Glutamatergic neuron (in vitro differentiated cells): Measurements from ENCODE around the gene JPH3. TPM values are rescaled to one million over a fixed set of nuclear protein-coding genes. Genes with fewer than 3 reads are reported as not detected.

ENCODE experiments used
- DNase-seq: peaks from one replicate; pipeline ENCODE4 v3.0.0; 2022
- H3K27ac Mint-ChIP-seq: one replicate; pipeline ENCODE4 v1.8.0; 2020; ENCODE audit warnings: mild to moderate bottlenecking, mixed read lengths, inconsistent platforms; ENCODE audit not compliant: unreplicated experiment
- H3K27me3 Mint-ChIP-seq: one replicate; pipeline ENCODE4 v1.8.0; 2020; ENCODE audit warnings: mild to moderate bottlenecking, moderate library complexity, mixed read lengths, inconsistent platforms; ENCODE audit not compliant: unreplicated experiment
- H3K36me3 Mint-ChIP-seq: one replicate; pipeline ENCODE4 v1.8.0; 2020; ENCODE audit warnings: mild to moderate bottlenecking, mixed read lengths, inconsistent platforms; ENCODE audit not compliant: unreplicated experiment
- H3K4me1 Mint-ChIP-seq: one replicate; pipeline ENCODE4 v1.8.0; 2020; ENCODE audit warnings: mild to moderate bottlenecking, low read depth, mixed read lengths, inconsistent platforms; ENCODE audit not compliant: unreplicated experiment
- H3K4me3 Mint-ChIP-seq: one replicate; pipeline ENCODE4 v1.8.0; 2020; ENCODE audit warnings: mild to moderate bottlenecking, mixed read lengths, inconsistent platforms; ENCODE audit not compliant: unreplicated experiment
- H3K9me3 Mint-ChIP-seq: one replicate; pipeline ENCODE4 v1.8.0; 2020; ENCODE audit warnings: mild to moderate bottlenecking, moderate library complexity, mixed read lengths, inconsistent platforms; ENCODE audit not compliant: unreplicated experiment
- total RNA-seq: library from RNA; stranded (reverse); fragmentation: NEBNext Ultra II Directional; extraction: Animal tissue kit (Norgen Biotek cat#: 25700); gene quantifications from one replicate; pipeline ENCODE4 v1.2.1, GENCODE V29; 2021; ENCODE audit not compliant: unreplicated experiment
- TF ChIP-seq, protein P1 (sequence below): fragments of 200-600 bp; sonication (generic); IDR thresholded peaks from one replicate; pipeline ENCODE4 v1.5.0; 2021; ENCODE audit not compliant: partially characterized antibody, unreplicated experiment

The JPH3 gene
- total RNA-seq, 1 donor from 2014 or later: 10.5 TPM

DNA sequence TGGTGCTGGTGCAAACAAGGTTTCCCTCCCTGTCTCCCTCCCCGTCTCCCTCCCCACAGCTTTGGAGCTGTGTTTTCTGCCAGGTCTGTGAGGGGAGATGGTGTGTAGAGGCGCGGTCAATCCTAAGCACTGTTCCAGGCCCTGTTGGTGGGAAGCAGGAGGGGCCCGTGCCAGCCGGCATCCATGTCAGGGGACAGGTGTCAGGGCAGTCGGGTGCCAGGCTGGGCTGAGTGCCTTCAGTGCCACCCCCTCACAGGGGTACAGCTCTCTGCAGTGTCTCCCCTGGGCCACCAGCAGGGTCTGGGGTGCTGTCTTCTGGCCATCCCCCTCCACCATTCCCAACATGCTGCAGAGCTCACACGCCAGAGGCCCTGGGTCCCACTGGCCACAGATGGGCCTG lies 89.9 kb downstream of the JPH3 start:
- Mint-ChIP-seq H3K4me3 (no peak overlapping the region), H3K27me3 (peaks cover 2% of the 10 kb centered on the region), H3K4me1 (peaks cover 18% of the 10 kb centered on the region), H3K27ac (no peak overlapping the region), H3K36me3 (no peaks in the 10 kb centered on the region), H3K9me3 (peaks cover 6% of the 10 kb centered on the region)
- TF ChIP-seq, protein P1, sequence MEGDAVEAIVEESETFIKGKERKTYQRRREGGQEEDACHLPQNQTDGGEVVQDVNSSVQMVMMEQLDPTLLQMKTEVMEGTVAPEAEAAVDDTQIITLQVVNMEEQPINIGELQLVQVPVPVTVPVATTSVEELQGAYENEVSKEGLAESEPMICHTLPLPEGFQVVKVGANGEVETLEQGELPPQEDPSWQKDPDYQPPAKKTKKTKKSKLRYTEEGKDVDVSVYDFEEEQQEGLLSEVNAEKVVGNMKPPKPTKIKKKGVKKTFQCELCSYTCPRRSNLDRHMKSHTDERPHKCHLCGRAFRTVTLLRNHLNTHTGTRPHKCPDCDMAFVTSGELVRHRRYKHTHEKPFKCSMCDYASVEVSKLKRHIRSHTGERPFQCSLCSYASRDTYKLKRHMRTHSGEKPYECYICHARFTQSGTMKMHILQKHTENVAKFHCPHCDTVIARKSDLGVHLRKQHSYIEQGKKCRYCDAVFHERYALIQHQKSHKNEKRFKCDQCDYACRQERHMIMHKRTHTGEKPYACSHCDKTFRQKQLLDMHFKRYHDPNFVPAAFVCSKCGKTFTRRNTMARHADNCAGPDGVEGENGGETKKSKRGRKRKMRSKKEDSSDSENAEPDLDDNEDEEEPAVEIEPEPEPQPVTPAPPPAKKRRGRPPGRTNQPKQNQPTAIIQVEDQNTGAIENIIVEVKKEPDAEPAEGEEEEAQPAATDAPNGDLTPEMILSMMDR: no peak
- DNase-seq: no peak

DNA sequence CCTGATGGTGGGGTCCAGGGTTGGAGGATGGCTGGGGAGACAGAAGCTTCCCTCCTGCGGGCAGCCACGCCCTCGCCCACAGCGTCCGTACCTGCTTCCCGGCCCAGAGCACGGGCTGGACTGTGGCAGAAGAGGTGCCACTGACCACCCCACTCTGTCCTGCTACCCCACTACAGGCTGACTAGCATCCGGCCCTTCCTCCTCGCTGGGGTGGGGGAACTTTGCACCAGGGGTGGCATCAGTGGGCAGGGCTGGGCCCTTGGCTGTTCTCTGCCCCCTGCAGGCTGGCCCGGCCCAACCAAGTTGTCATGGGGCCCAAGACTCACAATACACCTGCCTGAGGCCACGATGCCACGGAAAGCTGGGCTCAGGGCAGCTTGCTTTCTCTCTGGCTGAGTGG lies 90.4 kb downstream of the JPH3 start:
- DNase-seq: no peak
- TF ChIP-seq, protein P1: no peak
- Mint-ChIP-seq H3K27me3 (peaks cover 4% of the 10 kb centered on the region), H3K36me3 (no peaks in the 10 kb centered on the region), H3K4me3 (no peak overlapping the region), H3K9me3 (peaks cover 6% of the 10 kb centered on the region), H3K27ac (no peak overlapping the region), H3K4me1 (peaks cover 18% of the 10 kb centered on the region)

GRCh38 chr16:87693827-87694226 lies 91.5 kb downstream of the JPH3 start:
- DNase-seq: no peak
- Mint-ChIP-seq H3K4me3 (no peak overlapping the region), H3K9me3 (peaks cover 6% of the 10 kb centered on the region), H3K4me1 (peaks cover 24% of the 10 kb centered on the region), H3K27me3 (peaks cover 4% of the 10 kb centered on the region), H3K27ac (no peak overlapping the region), H3K36me3 (no peaks in the 10 kb centered on the region)
- TF ChIP-seq, protein P1: no peak

DNA sequence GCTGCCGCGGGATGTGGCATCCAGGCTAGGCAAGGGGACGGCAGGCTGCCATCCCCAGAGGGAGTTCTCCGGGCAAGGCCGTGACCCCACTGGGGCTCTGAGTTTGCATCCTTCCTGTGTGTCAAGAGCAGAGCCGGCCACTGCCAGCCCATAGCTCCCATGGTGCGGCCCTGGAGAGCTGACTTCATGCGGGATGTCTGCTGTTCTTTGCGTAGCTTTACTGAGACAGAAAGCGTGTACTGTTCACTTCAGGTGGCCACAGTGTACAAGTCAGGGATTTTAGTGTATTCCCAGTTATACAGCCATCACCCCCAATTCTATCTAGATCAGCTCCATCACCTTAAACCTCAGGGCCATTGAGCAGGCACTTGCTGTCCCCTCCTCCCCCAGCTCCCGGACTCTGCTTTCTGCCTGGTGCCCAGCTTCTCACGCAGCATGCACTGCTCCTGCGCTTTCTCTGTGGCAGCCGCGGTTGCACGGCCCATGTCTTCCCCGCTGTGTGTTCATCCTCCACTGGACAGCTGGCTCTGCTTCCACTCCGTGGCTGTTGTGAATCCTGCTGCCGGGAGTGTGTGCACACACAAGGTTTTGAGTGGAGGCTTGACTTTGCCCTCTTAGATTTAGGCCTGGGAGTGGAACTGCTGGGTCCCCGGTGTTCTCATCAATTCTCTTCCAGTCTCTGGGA lies 92.3 kb downstream of the JPH3 start:
- Mint-ChIP-seq H3K36me3 (no peaks in the 10 kb centered on the region), H3K4me3 (peak overlapping the region; percentile 68), H3K9me3 (peaks cover 6% of the 10 kb centered on the region), H3K27me3 (peaks cover 6% of the 10 kb centered on the region), H3K27ac (peak overlapping the region; percentile 90), H3K4me1 (peaks cover 27% of the 10 kb centered on the region)
- TF ChIP-seq, protein P1: no peak
- no peak for DNase-seq

DNA sequence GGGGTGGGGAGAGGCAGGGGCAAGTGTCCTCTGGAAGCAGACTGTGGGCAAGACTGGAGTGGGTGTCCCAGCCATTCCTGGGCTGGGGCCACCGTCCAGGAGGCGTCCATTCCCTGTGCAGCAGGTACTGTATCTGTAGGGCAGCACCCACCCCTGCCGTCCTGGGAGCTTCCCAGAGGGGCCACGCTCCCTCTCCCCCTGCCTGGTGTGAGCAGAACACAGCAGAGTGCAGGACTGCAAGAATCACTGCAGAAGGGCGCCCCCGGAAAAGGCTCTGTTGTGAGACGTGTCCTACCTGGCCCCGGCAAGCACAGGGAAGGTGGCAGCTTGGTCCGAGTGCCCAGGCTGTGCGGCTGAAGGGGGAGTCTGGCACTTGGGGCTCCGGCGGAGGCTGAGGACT lies 93.2 kb downstream of the JPH3 start:
- Mint-ChIP-seq H3K4me3 (peak overlapping the region; percentile 68), H3K4me1 (peaks cover 31% of the 10 kb centered on the region), H3K27me3 (peaks cover 6% of the 10 kb centered on the region), H3K9me3 (peaks cover 8% of the 10 kb centered on the region), H3K36me3 (no peaks in the 10 kb centered on the region), H3K27ac (no peak overlapping the region)
- no peak for DNase-seq
- TF ChIP-seq, protein P1: no peak
